LNCaP clone FGC (cell line): ENCODE results near the gene OR4D9.
A peak's percentile ranks its signal among the peaks of the same experiment; 100 is the strongest.

Experiments used
- DNase-seq: peaks from one replicate; pipeline ENCODE4 v3.0.0-alpha.2; 2011; ENCODE audit warnings: low read depth
- H3K4me3 ChIP-seq: 2 replicates; pipeline ENCODE4 v1.5.1; 2011; ENCODE audit warnings: mild to moderate bottlenecking, low read depth, low read length, control low read depth
- CTCF ChIP-seq: IDR thresholded peaks from 2 replicates; pipeline ENCODE4 v1.5.1; 2012; ENCODE audit warnings: mild to moderate bottlenecking; ENCODE audit not compliant: control insufficient read depth, insufficient read depth; ENCODE audit errors: extremely low read depth

The OR4D9 gene

DNA sequence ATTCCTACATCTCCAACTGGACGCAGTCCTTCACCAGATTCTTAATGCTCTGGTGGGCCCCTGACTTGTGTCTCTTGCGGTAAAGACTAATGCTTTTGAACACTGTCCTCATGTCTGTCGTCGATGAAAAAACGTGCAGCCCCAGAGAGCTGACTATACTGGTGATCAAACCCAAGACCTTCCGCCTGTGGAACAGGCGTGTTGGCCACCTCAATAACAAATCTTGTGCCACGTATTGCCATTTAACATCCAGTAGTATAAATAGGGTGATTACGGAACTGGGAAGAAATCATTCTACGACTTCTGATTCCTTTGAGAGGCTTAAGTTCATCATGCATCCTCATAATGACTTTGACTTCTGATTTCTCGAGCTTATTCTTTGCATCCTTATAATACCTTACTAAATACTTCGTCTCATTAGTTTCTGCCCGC is 45.6 kb downstream of the OR4D9 start:
- peak overlapping the region; percentile 54 for H3K4me3 ChIP-seq
- no peak for TF ChIP-seq CTCF
- no peak for DNase-seq

- H3K4me3 ChIP-seq = no peak overlapping the region
- DNase-seq = no peak
- TF ChIP-seq CTCF = no peak
These were observed 46.9 kb downstream of the OR4D9 start for GRCh38 chr11:59558270-59558643.

- H3K4me3 ChIP-seq = peak overlapping the region; percentile 73
- DNase-seq = no peak
- TF ChIP-seq CTCF = no peak
These were observed 48.5 kb downstream of the OR4D9 start for GRCh38 chr11:59559886-59560285.

DNA sequence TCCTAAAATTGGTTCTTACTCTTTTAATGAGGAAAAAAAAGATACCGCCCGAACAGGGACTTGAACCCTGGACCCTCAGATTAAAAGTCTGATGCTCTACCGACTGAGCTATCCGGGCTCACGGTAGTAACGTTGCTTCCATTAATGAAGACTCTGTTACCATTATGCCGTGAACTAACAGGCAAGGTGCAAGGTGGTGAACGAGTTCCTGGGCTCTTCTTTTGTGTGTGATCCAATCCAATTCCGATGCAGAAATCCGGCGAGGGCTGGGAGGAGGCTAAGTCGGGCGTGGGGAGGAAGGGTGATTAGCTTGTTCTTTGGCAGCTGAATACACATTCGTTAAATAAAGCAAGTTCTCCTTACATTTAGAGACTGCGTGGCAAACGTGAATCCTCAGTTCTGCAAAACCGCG is 49.0 kb downstream of the OR4D9 start:
- DNase-seq = no peak
- peak overlapping the region; percentile 73 for H3K4me3 ChIP-seq

GRCh38 chr11:59560702-59561473 is 49.5 kb downstream of the OR4D9 start:
- DNase-seq = no peak
- H3K4me3 ChIP-seq = peak overlapping the region; percentile 73
- TF ChIP-seq CTCF = no peak

More for the DNA sequence above, 49.0 kb downstream of the OR4D9 start:
- TF ChIP-seq CTCF = no peak

- TF ChIP-seq CTCF = no peak
- DNase-seq = no peak
- H3K4me3 ChIP-seq = no peak overlapping the region
These were observed 51.0 kb downstream of the OR4D9 start for GRCh38 chr11:59562292-59562691.
